GM12891 (cell line): ENCODE results near the gene JMJD8.

Experiments
- DNase-seq: peaks from one replicate; pipeline ENCODE4 v3.0.0; 2011; ENCODE audit warnings: low spot score; ENCODE audit not compliant: insufficient read length
- FAIRE-seq: peaks from 2 replicates; lab custom pipeline; 2011; peaks lifted over from hg19 to GRCh38; lab: Jason Lieb, UNC
- PAX5 ChIP-seq: IDR thresholded peaks from 2 replicates; pipeline ENCODE4 v1.6.1; 2011; ENCODE audit warnings: low read length, moderate library complexity, mild to moderate bottlenecking; ENCODE audit not compliant: insufficient read depth, severe bottlenecking
- POLR2A ChIP-seq: IDR thresholded peaks from 2 replicates; pipeline ENCODE4 v1.6.1; 2011; ENCODE audit warnings: low read depth, low read length, control low read depth
- POLR2AphosphoS5 ChIP-seq: IDR thresholded peaks from 2 replicates; pipeline ENCODE4 v1.6.1; 2011; ENCODE audit warnings: low read depth, low read length, control low read depth
- POU2F2 ChIP-seq: IDR thresholded peaks from 2 replicates; pipeline ENCODE4 v1.6.1; 2011; ENCODE audit warnings: low read depth, mild to moderate bottlenecking, control low read depth, low read length, moderate library complexity
- SPI1 ChIP-seq: IDR thresholded peaks from 2 replicates; pipeline ENCODE4 v1.6.1; 2011; ENCODE audit warnings: low read depth, low read length, control low read depth
- TAF1 ChIP-seq: IDR thresholded peaks from 2 replicates; pipeline ENCODE4 v1.6.1; 2011; ENCODE audit warnings: low read depth, low read length, control low read depth

JMJD8 gene

DNA sequence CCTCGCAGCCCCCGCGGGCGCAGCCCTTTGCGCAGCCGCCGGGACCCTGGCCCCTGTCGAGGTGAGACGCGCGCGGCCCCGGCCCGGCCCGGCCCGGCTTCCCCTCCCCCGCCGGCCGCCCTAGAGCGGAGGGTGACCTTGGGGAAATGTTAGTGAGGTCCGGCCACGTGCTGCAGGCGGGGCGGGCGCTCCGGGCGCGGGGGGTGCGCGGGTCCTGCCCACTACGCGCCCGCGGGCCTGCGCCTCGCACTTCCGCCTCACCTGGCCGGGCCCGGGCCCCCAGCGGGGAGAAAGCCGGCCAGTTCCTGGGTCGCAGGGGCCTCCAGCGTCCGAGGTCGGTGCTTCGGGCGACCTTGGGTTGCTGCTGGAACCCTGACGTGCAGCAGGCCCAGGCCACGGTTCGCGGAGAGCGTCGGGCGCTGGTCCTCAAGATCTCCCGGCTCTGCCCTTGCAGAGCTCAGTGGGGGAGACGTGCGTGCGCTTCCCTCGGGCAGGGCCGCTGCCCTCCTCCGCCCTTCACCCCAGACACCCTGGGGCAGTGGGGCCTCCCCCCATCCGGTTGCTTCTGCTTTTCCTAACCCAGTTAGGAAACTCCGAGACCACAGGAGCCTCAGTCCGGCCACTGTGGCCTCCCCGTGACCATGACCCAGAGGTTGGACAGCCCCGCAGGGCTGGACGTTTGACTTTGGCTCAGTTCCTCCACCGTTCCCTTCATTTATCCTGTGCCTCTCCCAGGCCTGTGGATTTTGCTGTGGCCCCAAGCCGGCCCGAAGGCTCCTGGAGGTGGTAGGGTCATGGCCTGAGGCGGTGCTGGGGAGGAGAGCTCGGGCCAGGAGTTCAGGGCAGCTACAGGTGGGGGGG is 41.7 kb downstream of the JMJD8 start:
- FAIRE-seq (peak; percentile 90), DNase-seq (peak; percentile 67)
- TF ChIP-seq SPI1 (peak; percentile 20; the same call in 1 of the 2 replicates), POU2F2 (no peak), TAF1 (no peak)

DNA sequence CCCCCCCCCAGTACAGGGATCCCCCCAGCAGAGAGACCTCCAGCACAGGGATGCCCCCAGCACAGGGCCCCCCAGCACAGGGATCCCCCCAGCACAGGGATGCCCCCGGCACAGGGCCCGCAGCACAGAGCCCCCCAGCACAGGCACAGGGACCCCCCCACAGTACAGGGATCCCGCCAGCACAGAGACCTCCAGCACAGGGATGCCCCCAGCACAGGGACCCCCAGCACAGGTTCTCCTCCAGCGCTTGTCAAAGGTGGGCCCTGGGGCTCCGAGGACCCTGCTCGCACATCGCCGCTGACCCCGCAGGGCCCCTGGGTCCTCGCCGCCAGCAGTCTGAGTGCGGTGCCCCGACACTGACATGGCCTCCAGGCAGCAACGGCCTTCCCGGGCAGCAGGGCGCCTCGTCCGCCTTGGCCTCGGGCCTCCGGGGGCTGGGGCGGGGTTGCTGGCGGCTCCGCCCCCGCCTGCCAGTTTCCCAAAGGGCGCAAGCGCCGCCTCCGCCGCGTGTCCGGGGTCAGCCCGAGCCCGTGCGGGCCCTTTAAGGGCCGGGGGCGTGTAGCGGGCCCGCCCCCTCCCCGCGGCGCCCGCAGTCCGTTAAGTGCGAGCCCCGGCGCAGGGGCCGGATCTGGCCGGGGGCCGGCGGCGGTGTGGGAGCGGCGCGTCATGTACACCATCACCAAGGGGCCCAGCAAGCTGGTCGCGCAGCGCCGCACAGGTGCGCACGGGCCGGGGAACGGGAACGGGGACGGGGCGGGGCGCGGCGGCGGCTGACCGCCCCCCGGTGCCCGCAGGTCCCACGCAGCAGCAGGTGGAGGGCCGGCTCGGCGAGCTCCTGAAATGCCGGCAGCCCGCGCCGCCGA is 42.6 kb downstream of the JMJD8 start, which contains the start of gene MCRIP2:
Gene MCRIP2, plus strand, starts transcription at position 503 of the 863 bp plus-strand sequence. Its CDS starts 164 bp downstream, at position 667.
- DNase-seq (peak; percentile 91), FAIRE-seq (peak; percentile 97)
- no peak for TF ChIP-seq POU2F2
- TF ChIP-seq POLR2AphosphoS5, result no peak
- peak; percentile 20; the same call in 1 of the 2 replicates for TF ChIP-seq POLR2A

DNA sequence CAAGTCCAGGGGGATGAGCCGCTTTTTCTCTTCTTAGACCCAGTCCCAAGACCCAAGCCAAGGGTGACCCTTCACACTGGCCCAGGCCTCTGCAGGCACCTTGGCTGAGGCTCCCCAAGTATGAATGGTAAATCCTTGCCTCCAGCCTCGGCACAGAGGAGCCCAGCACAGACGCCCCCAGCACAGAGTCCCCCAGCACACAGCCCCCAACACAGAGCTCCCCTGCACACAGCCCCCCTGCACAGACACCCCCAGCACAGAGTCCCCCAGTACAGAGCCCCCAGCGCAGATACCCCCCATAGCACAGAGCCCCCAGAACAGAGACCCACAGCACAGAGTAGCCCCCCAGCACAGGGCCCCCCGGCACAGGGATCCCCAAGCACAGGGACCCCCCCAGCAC is 43.5 kb downstream of the JMJD8 start:
- DNase-seq (no peak), FAIRE-seq (no peak)
- TF ChIP-seq POU2F2, result no peak
- TF ChIP-seq POLR2AphosphoS5, result no peak
- TF ChIP-seq SPI1, result no peak
- TF ChIP-seq POLR2A, result no peak
- TF ChIP-seq TAF1, result no peak
- no peak for TF ChIP-seq PAX5

DNA sequence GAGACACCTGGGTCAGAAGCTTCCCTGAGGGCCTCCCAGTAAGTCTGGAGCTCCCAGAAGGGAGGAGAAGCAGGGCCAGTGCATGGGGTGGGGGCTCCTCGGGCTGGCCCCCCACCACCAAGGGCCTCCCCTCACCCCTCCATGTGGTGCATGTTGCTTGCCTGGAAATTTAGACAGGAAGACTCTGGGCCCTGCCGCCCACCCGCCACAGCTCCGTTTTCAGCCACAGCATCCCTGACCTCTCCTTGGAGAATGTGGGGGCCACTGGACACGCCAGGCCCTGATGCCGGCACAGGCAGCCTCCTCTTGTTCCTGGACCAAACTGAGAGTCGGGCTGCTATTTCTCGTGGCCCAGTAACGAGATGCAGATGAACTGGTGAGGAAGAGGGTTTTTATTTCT is 45.3 kb downstream of the JMJD8 start:
- DNase-seq (no peak), FAIRE-seq (no peak)

DNA sequence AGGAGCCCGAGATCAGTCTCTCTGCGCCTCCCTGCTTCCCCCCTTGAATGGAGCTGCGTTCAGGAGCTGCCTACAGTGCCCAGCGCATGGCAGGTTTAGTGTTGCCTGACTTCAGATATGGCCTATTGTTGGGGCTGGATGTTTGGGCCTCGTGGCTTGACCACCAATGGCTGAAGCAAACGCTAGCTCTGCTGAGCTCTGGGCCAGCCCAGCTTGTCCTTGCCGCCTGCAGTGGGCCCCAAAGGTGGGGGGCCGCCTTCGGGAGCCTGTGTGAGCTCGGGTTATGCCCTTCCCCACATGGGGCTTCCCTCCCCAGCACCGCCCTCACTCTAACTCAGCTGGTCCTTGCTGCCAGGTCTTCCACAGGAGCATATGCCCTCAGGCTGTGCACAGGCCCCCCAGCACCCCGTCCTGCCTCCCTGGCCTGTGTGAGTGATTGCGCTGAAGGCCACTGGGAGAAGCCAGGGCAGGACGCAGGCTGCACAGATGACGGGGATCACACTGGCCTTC is 46.0 kb downstream of the JMJD8 start:
- no peak for TF ChIP-seq PAX5
- TF ChIP-seq POU2F2, result no peak
- TF ChIP-seq TAF1, result no peak
- no peak for TF ChIP-seq SPI1
- TF ChIP-seq POLR2A, result no peak
- TF ChIP-seq POLR2AphosphoS5, result no peak
- FAIRE-seq, result no peak

More for the DNA sequence above, 45.3 kb downstream of the JMJD8 start:
- TF ChIP-seq TAF1, result no peak
- no peak for TF ChIP-seq POU2F2
- no peak for TF ChIP-seq POLR2AphosphoS5
- no peak for TF ChIP-seq POLR2A

DNA sequence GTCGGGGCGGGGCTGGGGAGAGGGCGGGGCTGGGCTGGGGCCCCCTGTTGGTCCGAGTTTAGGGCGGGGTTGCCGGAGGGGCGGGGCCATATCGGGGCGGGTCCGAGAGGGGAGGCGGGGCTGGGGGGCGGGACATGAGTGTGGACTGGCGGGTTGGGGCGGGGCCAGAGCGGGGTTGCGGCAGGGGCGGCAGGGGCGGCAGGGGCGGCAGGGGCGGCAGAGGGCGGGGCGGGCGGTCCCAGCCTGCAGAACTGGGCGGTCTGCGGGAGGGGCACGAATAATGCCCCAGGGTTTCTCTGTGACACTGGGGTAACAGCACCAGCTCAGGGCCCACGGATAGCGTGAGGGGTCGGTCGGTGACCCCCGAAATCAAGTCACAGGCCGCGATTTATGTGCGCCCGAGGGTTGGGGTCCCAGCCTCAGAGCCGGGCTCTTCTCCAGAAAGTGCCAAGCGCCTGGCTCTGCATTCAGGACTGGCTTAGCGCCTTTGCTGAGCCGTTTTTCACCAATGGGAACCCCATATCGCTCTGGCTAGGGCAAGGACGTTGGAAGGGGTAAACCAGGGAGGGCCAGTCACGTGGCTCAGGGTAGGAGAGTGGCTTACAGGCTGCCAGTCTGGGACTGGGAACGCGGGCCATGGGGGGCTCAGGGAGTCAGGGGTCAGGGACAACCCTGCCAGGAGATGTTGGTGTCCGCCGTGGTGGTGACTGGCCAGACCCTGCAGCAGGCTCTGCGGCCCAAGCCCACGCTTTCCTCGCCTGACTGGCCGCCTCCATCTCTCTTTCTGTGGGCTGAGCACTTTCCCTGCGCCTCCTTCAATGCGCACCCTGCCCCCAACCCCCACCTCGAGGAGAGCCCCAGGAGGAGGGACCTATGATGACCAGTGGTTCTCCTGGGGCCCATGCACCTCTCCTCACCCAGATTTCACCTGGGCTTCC is 46.8 kb downstream of the JMJD8 start:
- no peak for TF ChIP-seq POLR2A
- TF ChIP-seq TAF1, result no peak
- no peak for TF ChIP-seq POLR2AphosphoS5
- no peak for TF ChIP-seq PAX5
- TF ChIP-seq SPI1, result no peak
- no peak for TF ChIP-seq POU2F2
- DNase-seq (peak; percentile 99), FAIRE-seq (peak; percentile 51)

More for the DNA sequence above, 46.0 kb downstream of the JMJD8 start:
- no peak for DNase-seq

DNA sequence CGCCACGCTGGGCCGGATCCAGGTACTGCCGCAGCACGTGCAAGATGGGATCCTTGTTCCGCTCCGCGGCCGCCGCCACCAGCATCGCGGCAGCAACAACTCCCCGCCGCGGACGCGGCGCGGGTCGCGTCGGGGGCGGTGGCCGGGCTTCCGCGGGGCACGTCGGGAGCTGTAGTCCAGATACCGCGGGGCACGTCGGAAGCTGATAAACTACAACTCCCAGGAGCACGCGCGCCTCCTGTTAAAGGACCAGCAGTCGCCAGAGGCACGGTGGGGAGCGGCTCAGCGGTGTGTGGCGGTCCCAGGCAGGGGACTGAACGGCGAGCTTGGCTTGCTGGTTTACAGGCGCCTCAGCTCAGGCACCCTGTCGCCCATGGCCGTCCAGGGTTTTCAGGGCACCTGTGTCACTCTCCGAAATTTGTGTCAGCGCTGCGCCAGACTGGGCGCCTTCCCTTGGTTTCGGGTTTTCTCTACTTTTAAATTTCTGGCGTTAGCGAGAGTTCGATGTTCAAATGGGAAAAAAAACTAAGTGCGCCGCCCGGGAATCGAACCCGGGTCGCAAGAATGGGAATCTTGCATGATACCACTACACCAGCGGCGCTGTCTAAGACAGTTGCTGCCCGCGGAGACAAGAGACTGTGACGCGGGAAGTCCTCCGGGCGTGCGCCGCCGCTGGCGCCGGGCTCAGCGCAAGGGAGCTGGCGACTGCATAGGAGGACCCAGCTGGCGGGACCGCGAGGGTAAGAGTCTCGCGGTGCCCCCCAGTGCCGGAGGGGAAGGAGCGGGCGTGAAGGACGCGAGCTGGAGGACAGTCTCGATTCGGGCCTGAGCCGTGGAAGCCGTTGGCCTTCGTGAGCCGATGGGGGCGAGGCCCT is 47.7 kb downstream of the JMJD8 start, which contains the start of gene METTL26:
Gene METTL26, minus strand, starts transcription at position 100 of the 875 bp plus-strand sequence. Its CDS starts 15 bp downstream, at position 85.
- TF ChIP-seq PAX5 (peak; percentile 55), POLR2AphosphoS5 (0 out of 2 replicates have a peak, but pooled peaks have one; percentile 36), POLR2A (peak; percentile 57; the same call in 1 of the 2 replicates), POU2F2 (0 out of 2 replicates have a peak, but pooled peaks have one; percentile 11), SPI1 (no peak), TAF1 (peak; percentile 40; the same call in 1 of the 2 replicates)
- FAIRE-seq, result peak; percentile 100
- DNase-seq, result peak; percentile 99

DNA sequence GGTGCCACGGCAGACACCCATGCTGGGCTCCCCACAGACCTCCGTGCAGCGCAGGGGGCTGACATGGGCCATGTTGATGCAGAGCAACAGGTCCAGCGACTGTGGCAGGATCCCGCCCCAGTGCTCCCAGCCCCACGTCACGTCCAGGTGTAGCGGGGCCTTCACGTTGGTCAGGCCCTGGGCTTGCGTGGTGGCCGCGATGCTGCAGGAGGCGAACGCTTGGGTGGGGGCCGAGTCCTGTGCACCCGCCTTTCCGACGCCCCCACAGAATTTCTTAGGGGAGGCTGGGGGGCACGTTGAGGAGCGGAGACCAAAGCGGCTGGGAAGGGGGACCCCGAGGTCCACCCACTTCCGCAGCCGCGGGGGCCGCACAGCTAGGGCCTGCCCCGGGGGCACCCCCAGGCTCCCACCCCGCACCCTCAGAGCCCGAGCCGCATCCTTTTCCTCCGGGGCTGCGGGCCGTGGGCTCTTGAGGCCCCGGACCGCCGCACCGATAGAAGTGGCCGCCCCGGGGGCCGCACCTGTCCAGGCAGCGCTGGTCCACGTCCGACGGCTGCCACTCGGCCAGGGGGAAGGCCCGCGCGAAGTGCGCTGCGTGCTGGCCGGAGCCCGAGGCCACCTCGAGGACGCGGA is 48.4 kb downstream of the JMJD8 start:
- FAIRE-seq, result no peak
- TF ChIP-seq TAF1 (no peak), SPI1 (no peak), POLR2AphosphoS5 (no peak), POLR2A (no peak), PAX5 (no peak), POU2F2 (no peak)
- DNase-seq, result no peak
